GM21619 (cell line): ENCODE measurements around the gene CR1.
"Not testable (repeated sequence)": the region's sequence is repeated elsewhere in the genome, so short reads cannot be mapped to it uniquely, and the experiment has no call there.

ENCODE experiments used
- ATAC-seq: cut with Tn5 transposase; IDR thresholded peaks from one replicate; pipeline ENCODE4 v1.9.1; 2021; ENCODE audit not compliant: unreplicated experiment

CR1 gene

DNA sequence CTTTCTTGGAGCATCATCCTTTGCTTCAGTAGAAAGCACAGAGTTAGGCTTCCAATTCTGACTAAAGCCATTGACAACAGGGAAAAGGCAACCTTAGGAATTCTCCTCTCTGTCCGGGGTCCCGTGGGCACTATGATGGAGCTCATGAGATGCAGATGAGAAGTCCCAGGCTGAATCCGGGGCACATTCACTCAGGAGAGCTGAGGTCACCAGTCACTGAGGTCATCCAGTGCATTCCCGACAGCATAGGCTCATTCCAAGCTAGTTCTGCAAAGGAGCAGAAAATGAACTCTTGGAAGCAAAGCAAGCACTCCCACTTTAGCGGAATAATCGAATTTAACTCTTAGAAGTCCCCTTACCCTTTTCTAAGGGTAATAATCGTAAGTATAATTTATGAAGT lies 6.8 kb downstream of the CR1 start:
- no peak for ATAC-seq

- no peak for ATAC-seq
Observed at GRCh38 chr1:207503950-207504349, 8.0 kb downstream of the CR1 start.

- no peak for ATAC-seq
Observed at GRCh38 chr1:207504438-207504837, 8.5 kb downstream of the CR1 start.

GRCh38 chr1:207510444-207510843 lies 14.5 kb downstream of the CR1 start:
- ATAC-seq = no peak

DNA sequence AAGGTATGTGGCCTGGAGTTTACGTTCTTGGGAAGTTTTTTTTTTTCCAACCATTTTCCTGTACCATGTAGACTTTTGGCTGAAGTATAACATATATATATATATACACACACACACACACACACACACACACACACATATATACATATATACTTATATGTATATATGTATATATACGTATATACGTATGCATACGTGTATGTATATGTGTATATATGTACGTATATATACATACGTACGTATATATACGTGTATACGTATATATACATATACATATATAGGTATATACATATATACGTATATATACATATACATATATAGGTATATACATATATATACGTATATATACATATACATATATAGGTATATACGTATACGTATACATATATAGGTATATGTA lies 18.9 kb downstream of the CR1 start:
- no peak for ATAC-seq

DNA sequence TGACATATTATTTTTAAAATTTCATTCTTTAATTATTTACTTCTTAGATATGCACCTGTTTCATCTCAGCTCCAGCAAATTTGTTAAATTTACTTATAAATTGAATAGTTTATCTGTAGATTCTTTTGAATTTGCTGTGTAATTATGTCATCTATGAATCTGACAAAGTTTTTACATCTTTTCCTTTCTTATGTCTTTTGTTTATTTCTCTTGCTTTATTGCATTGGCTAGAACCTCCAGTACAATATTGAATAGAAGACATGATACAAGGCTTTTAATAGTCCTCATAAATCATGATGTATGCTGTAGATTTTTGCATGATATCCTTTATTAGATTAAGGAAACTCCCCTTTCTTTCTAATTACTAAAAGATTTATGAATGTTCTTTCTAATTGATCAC lies 20.8 kb downstream of the CR1 start:
- ATAC-seq = no peak

DNA sequence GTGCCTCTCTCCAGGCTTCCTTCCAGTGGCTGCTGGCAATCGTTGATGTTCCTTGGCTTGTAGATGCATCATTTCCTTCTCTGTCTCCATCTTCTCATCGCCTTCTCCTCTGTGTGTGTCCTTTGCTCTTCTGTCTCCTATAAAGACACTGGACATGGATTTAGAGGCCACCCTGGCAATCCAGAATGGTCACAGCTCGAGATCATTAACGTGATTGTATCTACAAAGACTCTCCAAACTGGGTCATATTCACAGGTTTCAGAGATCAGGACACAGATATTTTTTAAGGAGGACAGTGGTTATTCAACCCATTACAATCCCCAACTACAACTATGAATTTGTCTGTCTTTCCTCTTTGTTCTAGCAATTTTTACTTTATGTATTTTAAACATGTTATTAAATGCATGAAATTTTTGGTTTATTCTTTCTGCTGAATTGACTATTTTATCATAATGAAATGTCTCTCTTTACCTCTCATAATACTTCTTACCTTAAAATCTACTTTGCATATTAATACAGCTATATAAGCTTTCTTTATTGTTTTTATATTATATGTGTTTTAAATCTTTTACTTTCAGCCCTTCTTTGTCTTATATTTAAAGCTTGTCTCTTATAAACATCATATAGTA lies 22.8 kb downstream of the CR1 start:
- ATAC-seq = no peak

DNA sequence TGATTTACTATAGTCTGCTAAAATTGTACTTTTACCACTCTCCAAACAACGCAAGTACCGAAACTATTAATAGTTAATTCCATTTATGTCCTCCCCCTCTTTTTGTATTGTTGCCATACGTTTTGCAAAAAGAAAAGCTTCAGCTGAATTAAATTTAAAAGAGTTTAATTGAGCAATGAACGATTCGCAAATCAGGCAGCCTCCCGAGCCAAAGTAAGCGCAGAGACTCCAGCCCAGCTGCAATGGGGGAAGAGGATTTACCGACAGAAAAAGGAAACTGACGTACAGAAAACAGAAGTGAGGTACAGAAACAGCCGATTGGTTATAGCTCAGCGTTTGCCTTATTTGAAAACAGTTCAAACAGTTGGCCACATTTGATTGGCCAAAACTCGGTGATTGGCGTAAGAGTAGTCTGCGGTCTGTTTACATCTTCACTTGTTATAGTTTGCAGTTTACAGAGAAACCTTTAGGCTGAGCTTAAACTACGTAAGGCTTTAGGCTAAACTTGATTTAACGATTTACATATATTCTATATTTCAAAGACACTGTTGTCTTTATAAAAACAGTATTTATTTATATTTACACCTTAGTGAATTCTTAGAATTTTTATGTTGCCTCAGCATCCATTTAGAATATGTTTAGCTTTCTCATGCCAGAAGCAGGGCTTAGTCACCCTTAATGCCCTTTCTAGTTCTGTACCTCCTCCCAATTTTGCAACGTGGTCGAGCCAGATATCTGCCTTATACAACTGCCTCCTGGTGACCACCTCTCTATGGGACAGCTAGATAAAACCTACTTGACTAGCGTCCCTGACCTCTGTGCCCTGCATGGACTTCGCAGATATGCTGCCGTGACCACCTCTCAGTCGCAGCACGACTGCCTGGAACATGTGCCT lies 23.8 kb downstream of the CR1 start:
- no peak for ATAC-seq

- not testable (repeated sequence) for ATAC-seq
Observed at GRCh38 chr1:207520400-207521345, 24.7 kb downstream of the CR1 start.

DNA sequence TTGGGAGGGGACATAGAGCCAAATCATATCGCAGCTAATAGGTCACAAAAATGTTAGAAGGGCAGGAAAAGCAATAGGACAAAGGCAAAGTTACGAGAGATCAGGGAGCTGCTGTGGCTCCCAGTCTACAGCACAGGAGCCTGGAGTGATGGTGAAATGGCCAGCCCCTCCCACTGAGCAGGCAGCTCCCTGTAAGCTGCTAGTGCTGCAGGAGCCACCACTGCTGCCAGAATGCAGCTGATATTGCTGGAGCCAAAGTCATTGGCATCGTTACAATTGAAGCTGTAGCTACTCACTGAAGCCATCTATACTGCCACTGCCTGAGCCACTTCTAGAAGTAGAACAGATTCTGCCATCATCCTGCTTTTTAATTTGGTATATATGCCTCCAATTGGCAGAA lies 29.3 kb downstream of the CR1 start:
- ATAC-seq = not testable (repeated sequence)

DNA sequence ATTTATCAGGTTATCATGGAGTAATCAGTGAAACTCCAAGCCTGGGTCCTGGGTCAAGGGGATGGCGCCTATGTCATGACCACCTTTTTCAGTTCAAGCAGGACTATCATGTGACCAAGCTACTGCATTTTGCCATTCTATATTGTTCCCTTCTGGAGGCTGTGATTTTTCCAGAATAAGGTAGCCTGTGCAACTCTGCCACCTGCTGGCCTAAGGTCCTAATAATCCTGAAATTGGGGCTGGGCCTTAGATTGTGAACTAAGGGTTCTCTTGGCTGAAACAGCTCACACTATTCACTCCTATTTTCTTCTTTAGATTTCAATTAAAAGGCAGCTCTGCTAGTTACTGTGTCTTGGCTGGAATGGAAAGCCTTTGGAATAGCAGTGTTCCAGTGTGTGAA lies 32.4 kb downstream of the CR1 start:
- ATAC-seq = not testable (repeated sequence)

DNA sequence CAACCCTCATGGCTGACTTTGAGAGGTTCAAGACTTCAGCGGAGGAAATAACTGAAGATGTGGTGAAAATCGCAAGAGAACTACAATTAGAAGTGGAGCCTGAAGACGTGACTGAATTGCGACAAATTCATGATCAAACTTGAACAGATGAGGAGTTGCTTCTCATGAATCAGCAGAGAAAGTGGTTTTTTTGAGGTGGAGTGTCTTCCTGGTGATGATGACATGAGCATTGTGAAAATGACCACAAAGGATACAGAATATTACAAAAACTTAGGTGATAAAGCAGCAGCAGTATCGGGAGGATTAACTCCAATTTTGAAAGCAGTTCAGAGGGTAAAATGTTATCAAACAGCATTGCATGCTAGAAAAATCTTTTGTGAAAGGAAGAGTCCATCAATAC lies 40.3 kb downstream of the CR1 start:
- ATAC-seq = not testable (repeated sequence)

DNA sequence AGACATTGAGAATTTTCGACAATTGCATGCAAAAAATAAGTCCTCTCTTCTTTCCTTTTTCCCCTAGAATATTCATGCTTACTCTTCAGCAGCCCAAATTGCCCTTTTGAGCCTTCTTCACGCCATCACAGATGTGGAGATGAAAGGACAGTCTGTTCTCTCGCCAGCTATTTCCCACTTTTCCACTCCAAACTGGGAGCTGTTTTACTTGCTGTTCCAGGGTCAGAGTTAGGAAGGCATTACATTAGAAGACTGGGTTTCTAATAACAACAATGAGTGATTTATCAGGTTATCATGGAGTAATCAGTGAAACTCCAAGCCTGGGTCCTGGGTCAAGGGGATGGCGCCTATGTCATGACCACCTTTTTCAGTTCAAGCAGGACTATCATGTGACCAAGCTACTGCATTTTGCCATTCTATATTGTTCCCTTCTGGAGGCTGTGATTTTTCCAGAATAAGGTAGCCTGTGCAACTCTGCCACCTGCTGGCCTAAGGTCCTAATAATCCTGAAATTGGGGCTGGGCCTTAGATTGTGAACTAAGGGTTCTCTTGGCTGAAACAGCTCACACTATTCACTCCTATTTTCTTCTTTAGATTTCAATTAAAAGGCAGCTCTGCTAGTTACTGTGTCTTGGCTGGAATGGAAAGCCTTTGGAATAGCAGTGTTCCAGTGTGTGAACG lies 50.9 kb downstream of the CR1 start:
- ATAC-seq = not testable (repeated sequence)

DNA sequence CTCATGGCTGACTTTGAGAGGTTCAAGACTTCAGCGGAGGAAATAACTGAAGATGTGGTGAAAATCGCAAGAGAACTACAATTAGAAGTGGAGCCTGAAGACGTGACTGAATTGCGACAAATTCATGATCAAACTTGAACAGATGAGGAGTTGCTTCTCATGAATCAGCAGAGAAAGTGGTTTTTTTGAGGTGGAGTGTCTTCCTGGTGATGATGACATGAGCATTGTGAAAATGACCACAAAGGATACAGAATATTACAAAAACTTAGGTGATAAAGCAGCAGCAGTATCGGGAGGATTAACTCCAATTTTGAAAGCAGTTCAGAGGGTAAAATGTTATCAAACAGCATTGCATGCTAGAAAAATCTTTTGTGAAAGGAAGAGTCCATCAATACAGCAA lies 58.9 kb downstream of the CR1 start:
- not testable (repeated sequence) for ATAC-seq

- ATAC-seq = no peak
Observed at GRCh38 chr1:207565546-207566468, 69.8 kb downstream of the CR1 start.

DNA sequence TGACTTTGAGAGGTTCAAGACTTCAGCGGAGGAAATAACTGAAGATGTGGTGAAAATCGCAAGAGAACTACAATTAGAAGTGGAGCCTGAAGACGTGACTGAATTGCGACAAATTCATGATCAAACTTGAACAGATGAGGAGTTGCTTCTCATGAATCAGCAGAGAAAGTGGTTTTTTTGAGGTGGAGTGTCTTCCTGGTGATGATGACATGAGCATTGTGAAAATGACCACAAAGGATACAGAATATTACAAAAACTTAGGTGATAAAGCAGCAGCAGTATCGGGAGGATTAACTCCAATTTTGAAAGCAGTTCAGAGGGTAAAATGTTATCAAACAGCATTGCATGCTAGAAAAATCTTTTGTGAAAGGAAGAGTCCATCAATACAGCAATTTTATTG lies 76.0 kb downstream of the CR1 start:
- ATAC-seq = not testable (repeated sequence)

GRCh38 chr1:207573074-207573473 lies 77.1 kb downstream of the CR1 start:
- not testable (repeated sequence) for ATAC-seq

DNA sequence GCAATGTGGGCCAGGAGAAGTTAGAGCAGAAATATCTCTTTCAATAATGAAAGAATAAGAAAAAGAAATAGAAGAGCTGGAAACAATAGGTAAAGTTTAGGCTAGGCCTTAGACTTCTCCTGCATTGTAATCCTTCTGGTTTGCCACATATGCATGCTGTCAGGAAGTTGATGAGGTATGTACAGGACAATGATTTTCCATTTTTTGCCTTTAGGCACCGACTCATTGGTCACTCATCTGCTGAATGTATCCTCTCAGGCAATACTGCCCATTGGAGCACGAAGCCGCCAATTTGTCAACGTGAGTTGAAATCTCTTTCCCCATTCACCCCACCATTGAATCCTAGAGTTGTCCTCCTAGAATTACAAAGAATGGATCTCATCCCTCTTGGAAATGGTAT lies 79.4 kb downstream of the CR1 start:
- ATAC-seq = not testable (repeated sequence)

DNA sequence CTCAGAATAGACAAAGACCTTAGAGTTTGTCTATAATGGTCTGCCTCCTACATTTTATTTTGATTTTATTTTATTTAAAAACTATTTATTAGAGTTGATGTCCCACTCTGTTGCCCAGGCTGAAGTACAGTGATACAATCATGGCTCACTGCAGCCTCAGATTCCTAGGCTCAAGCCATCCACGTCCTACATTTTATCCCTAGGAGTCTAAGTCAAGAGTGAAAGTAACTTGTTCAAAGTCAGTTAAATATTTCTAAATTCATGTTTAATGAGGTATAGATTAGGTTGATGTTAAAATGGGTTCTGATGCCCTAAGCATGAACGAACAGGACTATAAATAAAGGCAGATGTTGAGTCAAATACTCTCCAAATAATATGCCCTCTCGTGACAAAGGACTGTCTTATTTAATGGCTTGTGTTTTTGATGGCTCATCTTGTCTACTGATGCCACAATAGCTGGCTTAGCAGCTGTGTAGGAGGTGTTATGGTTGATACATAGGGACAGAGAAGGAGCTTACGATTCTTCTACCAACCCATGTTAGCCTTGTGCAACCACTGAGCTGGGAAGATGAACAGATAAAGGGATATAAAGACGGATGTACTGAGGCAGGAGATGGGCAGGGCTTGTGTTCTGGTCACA lies 83.0 kb downstream of the CR1 start:
- ATAC-seq = peak; percentile 26
